Pancreas (tissue), 10 donors: ENCODE measurements around the gene PLA2G2E. TPM values are rescaled to one million over a fixed set of nuclear protein-coding genes. Genes with fewer than 3 reads are reported as not detected.

ENCODE experiments used
- ATAC-seq, 4 donors: fragments of 200-7000 bp; cut with Tn5 transposase; one replicate each; pipeline versions ENCODE4 v1.8.0 to v1.9.1; 2020; ENCODE audit warnings: mild to moderate bottlenecking in 4 of 4, moderate library complexity in 4 of 4
- DNase-seq, 6 donors: peaks; one replicate each; pipeline ENCODE4 v3.0.0-alpha.2; 2020
- FAIRE-seq: peaks from 2 replicates; lab custom pipeline; 2012; peaks lifted over from hg19 to GRCh38; lab: Jason Lieb, UNC
- H3K27ac ChIP-seq, 4 donors: fragments of 200-600 bp; sonication (generic); 1 replicate in 3 of 4; 2 replicates in 1 of 4; pipeline versions ENCODE4 v1.5.0 to v1.8.0; 2020
- H3K27me3 ChIP-seq, 4 donors: fragments of 200-600 bp; one replicate each; pipeline ENCODE4 v1.8.0; 2021
- H3K36me3 ChIP-seq, 3 donors: fragments of 200-600 bp; sonication (generic) in 1 of 3; one replicate each; pipeline versions ENCODE4 v1.5.0 to v1.8.0; 2020 to 2021
- H3K4me1 ChIP-seq, 3 donors: fragments of 200-600 bp; one replicate each; pipeline ENCODE4 v1.8.0; 2021
- H3K4me3 ChIP-seq, 4 donors: fragments of 200-600 bp; sonication (generic) in 2 of 4; one replicate each; pipeline versions ENCODE4 v1.5.0 to v1.8.0; 2020 to 2021
- H3K9me3 ChIP-seq, 4 donors: fragments of 200-600 bp; one replicate each; pipeline ENCODE4 v1.8.0; 2021
- CTCF ChIP-seq, 4 donors: fragments of 200-600 bp; sonication (generic) in 3 of 4; IDR thresholded peaks; one replicate each; pipeline versions ENCODE4 v1.5.0 to v1.8.0; 2021; ENCODE audit warnings: antibody characterized with exemption in 4 of 4
- WGBS, 2 donors: extraction: QIAGEN DNeasy Blood & Tissue Kit; methylation state at CpG; one replicate each; pipeline ENCODE4 v1.1.7; 2013; 5-methylcytosine and 5-hydroxymethylcytosine counted together
- intact Hi-C, 3 donors: fragments of 100-400 bp; cut with DNase I; formaldehyde crosslinking; loops; one replicate each; pipeline versions ENCODE4 v1.11.1 to v1.14.2; 2022
- polyA plus RNA-seq, 2 donors: library from polyadenylated mRNA; stranded (reverse); fragments of 200-250 nt; gene quantifications; one replicate each; pipeline ENCODE4 v1.2.3, GENCODE V29; 2013
- total RNA-seq, 6 donors: library from RNA; stranded (reverse); fragmentation: NEBNext Ultra II Directional in 4 of 6; extraction: Animal tissue kit (Norgen Biotek cat#: 25700) in 4 of 6; gene quantifications; one replicate each; pipeline versions ENCODE4 v1.2.1 to v1.2.4, GENCODE V29; 2021 to 2023
- donor health status: healthy with polysubstance abuse.
- donor health status: DM: no; HTN: no; CAD: no; lungs with moderate emphysema.
- donor health status: DM: no; HTN: no; CAD: no.
- donor health status: control.
- donor health status: control.
- donor health status: Bipolar disorder and iron deficiency.
- donor health status: DM: yes; HTN: yes; CAD: no.
- donor health status: DM: no; HTN: no; CAD: no.
- donor health status: DM: no; HTN: no; CAD: no.
- donor health status: DM: yes; HTN: yes; CAD: no.

The PLA2G2E gene
- total and polyA plus RNA-seq, 8 donors, result not detected

GRCh38 chr1:19964542-19964941 lies 41.1 kb upstream of the PLA2G2E start:
- no peak for TF ChIP-seq CTCF (IDR thresholded peaks at IDR 0.05)
- no peaks in the 10 kb centered on the region for H3K4me1 ChIP-seq
- no peak overlapping the region for H3K27ac ChIP-seq
- no peak overlapping the region for H3K4me3 ChIP-seq
- ATAC-seq (peak in 3 of 4 donors; percentile 32 to 72 (median 48)), FAIRE-seq (no peak), DNase-seq (no peak)
- no peaks in the 10 kb centered on the region for H3K27me3 ChIP-seq
- intact Hi-C loops, result no loop called here
- WGBS, 2 donors, result 26 to 45% methylated on average over 2 of the region's 2 CpGs
- H3K9me3 ChIP-seq, result no peaks in the 10 kb centered on the region
- no peaks in the 10 kb centered on the region for H3K36me3 ChIP-seq

GRCh38 chr1:19963636-19964035 lies 40.2 kb upstream of the PLA2G2E start:
- Histone ChIP-seq H3K9me3 (no peaks in the 10 kb centered on the region), H3K4me3 (no peak overlapping the region), H3K4me1 (no peaks in the 10 kb centered on the region), H3K36me3 (no peaks in the 10 kb centered on the region), H3K27me3 (no peaks in the 10 kb centered on the region), H3K27ac (no peak overlapping the region)
- WGBS, 2 donors, result 94 to 95% methylated on average over 4 of the region's 4 CpGs
- no peak for DNase-seq
- intact Hi-C loops, result no loop called here
- no peak for TF ChIP-seq CTCF (IDR thresholded peaks at IDR 0.05)
- no peak for FAIRE-seq
- ATAC-seq, result no peak

- Histone ChIP-seq H3K27me3 (no peaks in the 10 kb centered on the region), H3K9me3 (no peaks in the 10 kb centered on the region), H3K36me3 (no peaks in the 10 kb centered on the region), H3K27ac (no peak overlapping the region), H3K4me3 (no peak overlapping the region), H3K4me1 (no peaks in the 10 kb centered on the region)
- FAIRE-seq, result no peak
- DNase-seq, result no peak
- TF ChIP-seq CTCF (IDR thresholded peaks at IDR 0.05), result no peak
- intact Hi-C loops, result no loop called here
- ATAC-seq, result no peak
- WGBS, 2 donors, result 71 to 73% methylated on average over 5 of the region's 5 CpGs
Observed at GRCh38 chr1:19960591-19960990, 37.2 kb upstream of the PLA2G2E start.

- Histone ChIP-seq H3K27me3 (no peaks in the 10 kb centered on the region), H3K36me3 (no peaks in the 10 kb centered on the region), H3K4me3 (no peak overlapping the region), H3K27ac (no peak overlapping the region), H3K9me3 (no peaks in the 10 kb centered on the region), H3K4me1 (no peaks in the 10 kb centered on the region)
- FAIRE-seq (no peak), DNase-seq (no peak), ATAC-seq (peak in 1 of 4 donors; percentile 43)
- TF ChIP-seq CTCF (IDR thresholded peaks at IDR 0.05), result no peak
- WGBS, 2 donors, result 53 to 57% methylated on average over 4 of the region's 4 CpGs
- intact Hi-C loops, result no loop called here
Observed at GRCh38 chr1:19957779-19958178, 34.4 kb upstream of the PLA2G2E start.

- FAIRE-seq (no peak), ATAC-seq (no peak), DNase-seq (no peak)
- Histone ChIP-seq H3K27me3 (no peaks in the 10 kb centered on the region), H3K4me1 (no peaks in the 10 kb centered on the region), H3K36me3 (no peaks in the 10 kb centered on the region), H3K9me3 (no peaks in the 10 kb centered on the region), H3K4me3 (no peak overlapping the region), H3K27ac (no peak overlapping the region)
- intact Hi-C loops, result no loop called here
- 80 to 81% methylated on average over 11 of the region's 11 CpGs for whole genome bisulfite sequencing, 2 donors
- TF ChIP-seq CTCF (IDR thresholded peaks at IDR 0.05), result no peak
Observed at GRCh38 chr1:19955534-19956170, 32.2 kb upstream of the PLA2G2E start.
